Liver (tissue), 9 donors: Measurements from ENCODE around the gene TMEM51. TPM values are rescaled to one million over a fixed set of nuclear protein-coding genes. Genes with fewer than 3 reads are reported as not detected.
A peak's percentile ranks its signal among the peaks of the same experiment; 100 is the strongest.

Experiments
- DNase-seq: peaks from one replicate; pipeline ENCODE4 v3.0.0-alpha.2; 2017; ENCODE audit warnings: low spot score
- H3K27ac ChIP-seq, 2 donors: one replicate each; pipeline ENCODE4 v1.7.0; 2013; ENCODE audit warnings: inconsistent platforms in 2 of 2, low read length in 2 of 2, control low read depth in 1 of 2, low read depth in 1 of 2, mild to moderate bottlenecking in 1 of 2
- H3K27me3 ChIP-seq, 4 donors: one replicate each; pipeline versions ENCODE4 v1.6.1 to v1.7.0; 2013; ENCODE audit warnings: low read length in 3 of 4, inconsistent platforms in 1 of 4, mild to moderate bottlenecking in 1 of 4, moderate library complexity in 1 of 4; ENCODE audit not compliant: control insufficient read depth in 4 of 4, insufficient read depth in 4 of 4
- H3K36me3 ChIP-seq, 4 donors: one replicate each; pipeline versions ENCODE4 v1.6.1 to v1.7.0; 2013; ENCODE audit warnings: low read length in 3 of 4, mild to moderate bottlenecking in 3 of 4, low read depth in 1 of 4, moderate library complexity in 1 of 4; ENCODE audit not compliant: control insufficient read depth in 4 of 4, insufficient read depth in 3 of 4
- H3K4me1 ChIP-seq, 4 donors: one replicate each; pipeline versions ENCODE4 v1.6.1 to v1.7.0; 2013; ENCODE audit warnings: low read length in 3 of 4, mild to moderate bottlenecking in 3 of 4, moderate library complexity in 1 of 4; ENCODE audit not compliant: control insufficient read depth in 4 of 4, insufficient read depth in 4 of 4
- H3K4me3 ChIP-seq, 3 donors: one replicate each; pipeline versions ENCODE4 v1.6.1 to v1.7.0; 2013; ENCODE audit warnings: low read length in 3 of 3, control low read depth in 1 of 3, low read depth in 1 of 3, mild to moderate bottlenecking in 1 of 3
- H3K9ac ChIP-seq, 2 donors: one replicate each; pipeline ENCODE4 v1.7.0; 2013; ENCODE audit warnings: low read length in 2 of 2, mild to moderate bottlenecking in 2 of 2, moderate library complexity in 2 of 2, control low read depth in 1 of 2, low read depth in 1 of 2
- H3K9me3 ChIP-seq, 4 donors: one replicate each; pipeline versions ENCODE4 v1.6.1 to v1.7.0; 2013; ENCODE audit warnings: low read length in 3 of 4; ENCODE audit not compliant: control insufficient read depth in 4 of 4
- EGR1 ChIP-seq, 2 donors: IDR thresholded peaks; 2 replicates each; pipeline ENCODE4 v1.6.1; 2016 to 2018; ENCODE audit warnings: antibody characterized with exemption in 2 of 2, low read depth in 2 of 2
- FOXA1 ChIP-seq: IDR thresholded peaks from 2 replicates; pipeline ENCODE4 v1.6.1; 2016; ENCODE audit warnings: antibody characterized with exemption
- FOXA2 ChIP-seq: IDR thresholded peaks from 2 replicates; pipeline ENCODE4 v1.6.1; 2016; ENCODE audit warnings: antibody characterized with exemption
- GABPA ChIP-seq, 2 donors: IDR thresholded peaks in 1 of 2; conservative IDR thresholded peaks in 1 of 2; 2 replicates each; pipeline ENCODE4 v1.6.1; 2016; ENCODE audit warnings: antibody characterized with exemption in 2 of 2, mild to moderate bottlenecking in 1 of 2, moderate library complexity in 1 of 2
- HNF4A ChIP-seq, 2 donors: conservative IDR thresholded peaks; 2 replicates each; pipeline ENCODE4 v1.6.1; 2016; ENCODE audit warnings: antibody characterized with exemption in 2 of 2, mild to moderate bottlenecking in 2 of 2
- HNF4G ChIP-seq: IDR thresholded peaks from 2 replicates; pipeline ENCODE4 v1.6.1; 2016; ENCODE audit warnings: antibody characterized with exemption
- JUND ChIP-seq, 2 donors: IDR thresholded peaks; 2 replicates each; pipeline ENCODE4 v1.6.1; 2016; ENCODE audit warnings: antibody characterized with exemption in 2 of 2
- NR2F2 ChIP-seq: IDR thresholded peaks from 2 replicates; pipeline ENCODE4 v1.6.1; 2016; ENCODE audit warnings: antibody characterized with exemption
- RAD21 ChIP-seq, 2 donors: IDR thresholded peaks; 2 replicates each; pipeline ENCODE4 v1.6.1; 2016; ENCODE audit warnings: antibody characterized with exemption in 2 of 2, mild to moderate bottlenecking in 2 of 2
- RXRA ChIP-seq, 2 donors: IDR thresholded peaks; 2 replicates each; pipeline ENCODE4 v1.6.1; 2017 to 2018; ENCODE audit warnings: antibody characterized with exemption in 2 of 2, mild to moderate bottlenecking in 1 of 2
- TAF1 ChIP-seq: conservative IDR thresholded peaks from 2 replicates; pipeline ENCODE4 v1.6.1; 2016; ENCODE audit warnings: antibody characterized with exemption, mild to moderate bottlenecking
- YY1 ChIP-seq: IDR thresholded peaks from 2 replicates; pipeline ENCODE4 v1.6.1; 2016; ENCODE audit warnings: antibody characterized with exemption, mild to moderate bottlenecking
- WGBS: extraction: QIAGEN DNeasy Blood & Tissue Kit; methylation state at CpG from one replicate; pipeline ENCODE4 v1.1.7; 2013; 5-methylcytosine and 5-hydroxymethylcytosine counted together
- polyA plus RNA-seq, 2 donors: library from polyadenylated mRNA; stranded (reverse) in 1 of 2; unstranded in 1 of 2; fragments of 200-250 nt in 1 of 2; fragments of >200 nt in 1 of 2; fragmentation: Nextera tagmentation in 1 of 2; extraction: Ambion mirVana in 1 of 2; gene quantifications; one replicate each; pipeline versions ENCODE4 v1.2.1 to v1.2.3, GENCODE V29; 2013 to 2015
- total RNA-seq, 2 donors: library from RNA; depleted of rRNA; stranded (reverse); fragments of >200 nt; gene quantifications; one replicate each; pipeline ENCODE4 v1.2.3, GENCODE V29; 2014
- TF ChIP-seq, protein P1 (sequence below): IDR thresholded peaks from 2 replicates; pipeline ENCODE4 v1.6.1; 2016; ENCODE audit warnings: antibody characterized with exemption
- TF ChIP-seq, protein P2 (sequence below): IDR thresholded peaks from 2 replicates; pipeline ENCODE4 v1.6.1; 2016; ENCODE audit warnings: antibody characterized with exemption, mild to moderate bottlenecking
- TF ChIP-seq, protein P3 (sequence below): IDR thresholded peaks from 2 replicates; pipeline ENCODE4 v1.6.1; 2016; ENCODE audit warnings: antibody characterized with exemption
- TF ChIP-seq, protein P4 (sequence below): IDR thresholded peaks from 2 replicates; pipeline ENCODE4 v1.6.1; 2016; ENCODE audit warnings: antibody characterized with exemption
- donor health status: healthy.
- donor health status: healthy.
- donor health status: healthy.
- donor health status: healthy.
- donor health status: healthy.

The TMEM51 gene
- total and polyA plus RNA-seq, 4 donors = 1.3 to 2.7 (median 1.9) TPM

DNA sequence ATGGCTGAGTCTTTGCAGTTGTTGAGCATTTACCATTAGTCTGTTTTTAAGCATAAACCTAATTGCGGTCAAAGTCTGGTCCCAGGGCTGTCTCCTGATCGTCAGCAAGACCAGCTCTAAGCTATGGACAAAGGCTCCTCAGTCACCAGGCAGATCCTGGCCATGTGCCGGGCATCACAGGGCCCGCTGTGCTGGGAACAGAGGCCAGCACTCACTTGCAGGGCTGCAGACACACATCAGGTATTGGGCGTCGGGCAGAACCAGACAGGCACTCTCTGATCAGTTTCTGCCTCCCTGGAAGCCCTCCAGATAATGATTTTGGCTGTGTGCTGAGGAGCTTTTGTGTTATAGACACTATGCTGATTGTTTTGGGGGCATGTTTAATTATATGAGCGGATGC, 26.6 kb downstream of the TMEM51 start:
- TF ChIP-seq HNF4G (no peak), HNF4A (conservative IDR thresholded peaks at IDR 0.05) (no peak), EGR1 (IDR thresholded peaks at IDR 0.05; ENCODE audit: low read depth in 2 of 2) (no peak), RXRA (IDR thresholded peaks at IDR 0.05) (no peak), GABPA (IDR thresholded peaks at IDR 0.05 in 1 of 2, conservative IDR thresholded peaks at IDR 0.05 in 1 of 2) (no peak), FOXA1 (no peak), JUND (IDR thresholded peaks at IDR 0.05) (no peak), TAF1 (no peak), FOXA2 (no peak), YY1 (no peak), RAD21 (IDR thresholded peaks at IDR 0.05) (no peak)
- TF ChIP-seq, protein P1, sequence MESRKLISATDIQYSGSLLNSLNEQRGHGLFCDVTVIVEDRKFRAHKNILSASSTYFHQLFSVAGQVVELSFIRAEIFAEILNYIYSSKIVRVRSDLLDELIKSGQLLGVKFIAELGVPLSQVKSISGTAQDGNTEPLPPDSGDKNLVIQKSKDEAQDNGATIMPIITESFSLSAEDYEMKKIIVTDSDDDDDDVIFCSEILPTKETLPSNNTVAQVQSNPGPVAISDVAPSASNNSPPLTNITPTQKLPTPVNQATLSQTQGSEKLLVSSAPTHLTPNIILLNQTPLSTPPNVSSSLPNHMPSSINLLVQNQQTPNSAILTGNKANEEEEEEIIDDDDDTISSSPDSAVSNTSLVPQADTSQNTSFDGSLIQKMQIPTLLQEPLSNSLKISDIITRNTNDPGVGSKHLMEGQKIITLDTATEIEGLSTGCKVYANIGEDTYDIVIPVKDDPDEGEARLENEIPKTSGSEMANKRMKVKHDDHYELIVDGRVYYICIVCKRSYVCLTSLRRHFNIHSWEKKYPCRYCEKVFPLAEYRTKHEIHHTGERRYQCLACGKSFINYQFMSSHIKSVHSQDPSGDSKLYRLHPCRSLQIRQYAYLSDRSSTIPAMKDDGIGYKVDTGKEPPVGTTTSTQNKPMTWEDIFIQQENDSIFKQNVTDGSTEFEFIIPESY = no peak
- TF ChIP-seq, protein P2, sequence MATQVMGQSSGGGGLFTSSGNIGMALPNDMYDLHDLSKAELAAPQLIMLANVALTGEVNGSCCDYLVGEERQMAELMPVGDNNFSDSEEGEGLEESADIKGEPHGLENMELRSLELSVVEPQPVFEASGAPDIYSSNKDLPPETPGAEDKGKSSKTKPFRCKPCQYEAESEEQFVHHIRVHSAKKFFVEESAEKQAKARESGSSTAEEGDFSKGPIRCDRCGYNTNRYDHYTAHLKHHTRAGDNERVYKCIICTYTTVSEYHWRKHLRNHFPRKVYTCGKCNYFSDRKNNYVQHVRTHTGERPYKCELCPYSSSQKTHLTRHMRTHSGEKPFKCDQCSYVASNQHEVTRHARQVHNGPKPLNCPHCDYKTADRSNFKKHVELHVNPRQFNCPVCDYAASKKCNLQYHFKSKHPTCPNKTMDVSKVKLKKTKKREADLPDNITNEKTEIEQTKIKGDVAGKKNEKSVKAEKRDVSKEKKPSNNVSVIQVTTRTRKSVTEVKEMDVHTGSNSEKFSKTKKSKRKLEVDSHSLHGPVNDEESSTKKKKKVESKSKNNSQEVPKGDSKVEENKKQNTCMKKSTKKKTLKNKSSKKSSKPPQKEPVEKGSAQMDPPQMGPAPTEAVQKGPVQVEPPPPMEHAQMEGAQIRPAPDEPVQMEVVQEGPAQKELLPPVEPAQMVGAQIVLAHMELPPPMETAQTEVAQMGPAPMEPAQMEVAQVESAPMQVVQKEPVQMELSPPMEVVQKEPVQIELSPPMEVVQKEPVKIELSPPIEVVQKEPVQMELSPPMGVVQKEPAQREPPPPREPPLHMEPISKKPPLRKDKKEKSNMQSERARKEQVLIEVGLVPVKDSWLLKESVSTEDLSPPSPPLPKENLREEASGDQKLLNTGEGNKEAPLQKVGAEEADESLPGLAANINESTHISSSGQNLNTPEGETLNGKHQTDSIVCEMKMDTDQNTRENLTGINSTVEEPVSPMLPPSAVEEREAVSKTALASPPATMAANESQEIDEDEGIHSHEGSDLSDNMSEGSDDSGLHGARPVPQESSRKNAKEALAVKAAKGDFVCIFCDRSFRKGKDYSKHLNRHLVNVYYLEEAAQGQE = no peak
- TF ChIP-seq, protein P3, sequence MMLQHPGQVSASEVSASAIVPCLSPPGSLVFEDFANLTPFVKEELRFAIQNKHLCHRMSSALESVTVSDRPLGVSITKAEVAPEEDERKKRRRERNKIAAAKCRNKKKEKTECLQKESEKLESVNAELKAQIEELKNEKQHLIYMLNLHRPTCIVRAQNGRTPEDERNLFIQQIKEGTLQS = no peak
- TF ChIP-seq, protein P4, sequence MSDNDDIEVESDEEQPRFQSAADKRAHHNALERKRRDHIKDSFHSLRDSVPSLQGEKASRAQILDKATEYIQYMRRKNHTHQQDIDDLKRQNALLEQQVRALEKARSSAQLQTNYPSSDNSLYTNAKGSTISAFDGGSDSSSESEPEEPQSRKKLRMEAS = no peak
- Histone ChIP-seq H3K27me3 (peaks cover 0 to 5% (median 0%) of the 10 kb centered on the region in 4 donors), H3K27ac (peak overlapping the region; percentile 73 to 81), H3K9me3 (no peaks in the 10 kb centered on the region), H3K4me1 (peaks cover 0 to 3% (median 1%) of the 10 kb centered on the region in 4 donors), H3K36me3 (no peaks in the 10 kb centered on the region), H3K4me3 (no peak overlapping the region), H3K9ac (no peak overlapping the region)
- WGBS = 67% methylated on average over 7 of the region's 7 CpGs
- no peak for DNase-seq

DNA sequence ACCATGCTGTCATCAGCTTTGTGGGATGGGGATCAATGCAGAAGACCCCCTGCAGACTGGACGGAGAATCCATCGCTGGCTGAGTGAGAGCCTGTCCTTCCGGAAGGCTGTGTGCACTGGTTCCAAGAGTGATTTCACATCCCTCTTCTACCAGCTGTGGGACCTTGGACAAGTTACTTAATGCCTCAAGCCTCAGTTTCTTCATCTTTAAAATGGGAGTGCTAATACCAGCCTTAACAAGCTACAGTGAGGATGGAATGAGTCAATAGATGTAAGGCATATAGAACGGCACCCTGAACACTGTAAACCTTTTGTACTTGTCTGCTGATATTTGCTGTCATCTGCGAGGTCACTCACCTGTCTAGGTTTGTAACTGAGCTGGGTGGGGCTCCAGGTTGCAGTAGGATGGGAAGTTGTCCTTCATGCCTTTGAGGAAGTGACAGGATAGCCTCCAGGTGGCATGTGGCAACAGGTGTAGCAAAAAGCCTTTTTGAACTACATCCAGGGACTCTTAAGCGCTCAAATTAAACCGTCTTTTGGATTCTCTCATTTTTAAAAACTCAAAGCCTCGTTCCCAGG, 27.5 kb downstream of the TMEM51 start:
- H3K9me3 ChIP-seq = no peaks in the 10 kb centered on the region
- TF ChIP-seq NR2F2 (no peak), HNF4G (no peak), RAD21 (IDR thresholded peaks at IDR 0.05) (no peak), TAF1 (no peak), GABPA (IDR thresholded peaks at IDR 0.05 in 1 of 2, conservative IDR thresholded peaks at IDR 0.05 in 1 of 2) (no peak), HNF4A (conservative IDR thresholded peaks at IDR 0.05) (no peak)
- TF ChIP-seq, protein P1 = no peak
- TF ChIP-seq, protein P3 = no peak
- TF ChIP-seq, protein P2 = no peak
- H3K36me3 ChIP-seq = no peaks in the 10 kb centered on the region
- peaks cover 0 to 3% (median 1%) of the 10 kb centered on the region in 4 donors for H3K4me1 ChIP-seq
- peaks cover 0 to 5% (median under 1%) of the 10 kb centered on the region in 4 donors for H3K27me3 ChIP-seq
- H3K4me3 ChIP-seq = no peak overlapping the region
- no peak overlapping the region for H3K27ac ChIP-seq
- H3K9ac ChIP-seq = no peak overlapping the region
- no peak for DNase-seq
- WGBS = 78% methylated on average over 8 of the region's 8 CpGs
